Activated naive CD8-positive, alpha-beta T cell treated with anti-CD3 and anti-CD28 coated beads for 36 hours (primary cell): ENCODE measurements around the gene TAS1R3. TPM values are rescaled to one million over a fixed set of nuclear protein-coding genes. Genes with fewer than 3 reads are reported as not detected.

ENCODE experiments used
- DNase-seq: peaks from one replicate; pipeline ENCODE4 v3.0.0; 2021
- H3K27ac Mint-ChIP-seq: one replicate; pipeline ENCODE4 v1.8.0; 2022; ENCODE audit warnings: mild to moderate bottlenecking, moderate library complexity, mixed read lengths
- H3K27me3 Mint-ChIP-seq: one replicate; pipeline ENCODE4 v1.8.0; 2022; ENCODE audit warnings: mild to moderate bottlenecking, mixed read lengths
- H3K36me3 Mint-ChIP-seq: one replicate; pipeline ENCODE4 v1.8.0; 2021; ENCODE audit warnings: mild to moderate bottlenecking, mixed read lengths
- H3K4me1 Mint-ChIP-seq: one replicate; pipeline ENCODE4 v1.8.0; 2021; ENCODE audit warnings: mixed read lengths
- H3K4me3 Mint-ChIP-seq: one replicate; pipeline ENCODE4 v1.8.0; 2022; ENCODE audit warnings: mild to moderate bottlenecking, moderate library complexity, mixed read lengths
- H3K9me3 Mint-ChIP-seq: one replicate; pipeline ENCODE4 v1.8.0; 2022; ENCODE audit warnings: mixed read lengths
- total RNA-seq, 2 experiments: library from RNA; stranded (reverse); gene quantifications; one replicate each; pipeline ENCODE4 v1.2.3, GENCODE V29; 2021

Gene TAS1R3
- total RNA-seq = under 1 TPM; 0.06 to 0.20 TPM

GRCh38 chr1:1331068-1331965 lies at the start of gene TAS1R3:
Gene TAS1R3 (plus strand): TSS chr1:1331280. CDS start chr1:1331346, 66 bp downstream.
- peaks cover 3% of the 10 kb centered on the region for H3K4me1 Mint-ChIP-seq
- no peaks in the 10 kb centered on the region for H3K36me3 Mint-ChIP-seq
- no peaks in the 10 kb centered on the region for H3K9me3 Mint-ChIP-seq
- H3K27me3 Mint-ChIP-seq = no peaks in the 10 kb centered on the region
- H3K27ac Mint-ChIP-seq = no peak within 1 kb of the TSS
- no peak within 1 kb of the TSS for H3K4me3 Mint-ChIP-seq
- no peak for DNase-seq

GRCh38 chr1:1281533-1282321 lies 49.4 kb upstream of the TAS1R3 start:
- no peak overlapping the region for H3K27ac Mint-ChIP-seq
- no peak overlapping the region for H3K4me3 Mint-ChIP-seq
- H3K27me3 Mint-ChIP-seq = no peaks in the 10 kb centered on the region
- no peak for DNase-seq
- H3K4me1 Mint-ChIP-seq = no peaks in the 10 kb centered on the region
- H3K9me3 Mint-ChIP-seq = no peaks in the 10 kb centered on the region
- no peaks in the 10 kb centered on the region for H3K36me3 Mint-ChIP-seq

GRCh38 chr1:1282998-1283397 lies 48.1 kb upstream of the TAS1R3 start:
- no peaks in the 10 kb centered on the region for H3K36me3 Mint-ChIP-seq
- no peak overlapping the region for H3K4me3 Mint-ChIP-seq
- no peaks in the 10 kb centered on the region for H3K4me1 Mint-ChIP-seq
- no peak overlapping the region for H3K27ac Mint-ChIP-seq
- H3K27me3 Mint-ChIP-seq = no peaks in the 10 kb centered on the region
- DNase-seq = no peak
- H3K9me3 Mint-ChIP-seq = no peaks in the 10 kb centered on the region

GRCh38 chr1:1283821-1284220 lies 47.3 kb upstream of the TAS1R3 start:
- no peaks in the 10 kb centered on the region for H3K9me3 Mint-ChIP-seq
- no peaks in the 10 kb centered on the region for H3K36me3 Mint-ChIP-seq
- no peak overlapping the region for H3K27ac Mint-ChIP-seq
- no peaks in the 10 kb centered on the region for H3K4me1 Mint-ChIP-seq
- H3K27me3 Mint-ChIP-seq = no peaks in the 10 kb centered on the region
- no peak overlapping the region for H3K4me3 Mint-ChIP-seq
- DNase-seq = no peak

DNA sequence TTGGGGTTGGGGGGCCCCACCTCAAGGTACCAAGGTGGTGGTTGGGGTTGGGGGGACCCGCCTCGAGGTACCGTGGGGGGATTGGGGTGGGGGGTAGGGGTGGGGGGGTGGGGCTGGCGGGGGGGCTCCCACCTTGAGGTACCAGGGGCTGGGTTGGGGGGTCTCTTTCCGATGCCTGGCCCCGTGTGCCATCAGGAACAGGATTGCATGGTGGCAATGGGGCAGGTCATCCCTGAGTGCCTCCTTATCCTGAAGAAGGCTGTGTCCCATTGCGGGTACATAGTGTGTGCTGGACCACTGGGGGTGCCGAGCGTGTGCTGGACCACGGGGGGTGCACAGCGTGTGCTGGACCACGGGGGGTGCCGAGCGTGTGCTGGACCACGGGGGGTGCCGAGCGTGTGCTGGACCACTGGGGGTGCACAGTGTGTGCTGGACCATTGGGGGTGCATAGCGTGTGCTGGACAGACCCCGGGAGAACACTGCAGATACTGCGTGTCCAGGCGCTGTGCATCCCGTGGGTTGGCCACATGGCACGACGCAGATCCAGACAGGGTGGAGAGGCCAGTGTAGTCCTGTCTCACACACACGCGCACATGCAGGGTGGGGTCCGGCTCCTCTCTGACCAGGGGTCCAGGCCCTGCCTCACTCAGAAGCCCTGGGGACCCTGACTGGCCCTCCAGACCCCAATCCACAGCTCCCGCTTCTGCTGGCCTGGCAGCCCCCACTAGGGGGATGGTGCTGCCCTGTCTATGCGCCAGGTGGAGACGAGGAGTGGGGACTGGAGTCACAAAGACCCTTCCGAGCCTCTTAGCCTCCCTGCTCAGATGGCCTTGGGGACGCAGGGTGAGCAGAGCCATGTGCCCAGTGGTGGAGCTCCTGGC lies 46.6 kb upstream of the TAS1R3 start:
- DNase-seq = no peak
- Mint-ChIP-seq H3K4me3 (no peak overlapping the region), H3K27me3 (no peaks in the 10 kb centered on the region), H3K36me3 (no peaks in the 10 kb centered on the region), H3K9me3 (no peaks in the 10 kb centered on the region), H3K27ac (no peak overlapping the region), H3K4me1 (no peaks in the 10 kb centered on the region)

DNA sequence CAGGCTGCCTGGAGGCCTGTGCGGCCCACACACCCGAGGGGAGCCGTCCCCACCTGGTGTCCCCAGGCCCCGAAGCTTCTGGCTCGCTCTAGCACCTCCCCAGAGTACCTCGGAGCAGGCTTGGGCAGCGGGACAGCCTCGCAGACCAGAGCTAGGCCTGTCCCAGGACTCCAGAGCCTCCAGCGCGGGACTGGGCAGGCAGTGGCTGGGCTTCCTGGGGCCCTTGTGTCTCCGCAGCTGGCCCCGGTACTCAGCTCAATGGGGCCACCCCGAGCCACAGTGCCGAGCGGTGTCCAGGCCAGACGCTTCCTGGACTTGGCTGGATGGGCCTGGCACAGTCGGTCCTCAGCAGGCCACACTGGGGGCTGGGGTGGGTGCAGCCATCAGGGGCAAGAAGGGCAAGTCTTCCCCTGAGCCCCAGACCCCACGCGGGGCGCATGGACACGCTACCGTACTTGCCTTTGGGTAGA lies 45.9 kb upstream of the TAS1R3 start:
- DNase-seq = no peak
- Mint-ChIP-seq H3K36me3 (no peaks in the 10 kb centered on the region), H3K4me3 (no peak overlapping the region), H3K4me1 (no peaks in the 10 kb centered on the region), H3K27me3 (no peaks in the 10 kb centered on the region), H3K27ac (no peak overlapping the region), H3K9me3 (no peaks in the 10 kb centered on the region)

- DNase-seq = no peak
Observed at GRCh38 chr1:1285611-1286311, 45.3 kb upstream of the TAS1R3 start.

DNA sequence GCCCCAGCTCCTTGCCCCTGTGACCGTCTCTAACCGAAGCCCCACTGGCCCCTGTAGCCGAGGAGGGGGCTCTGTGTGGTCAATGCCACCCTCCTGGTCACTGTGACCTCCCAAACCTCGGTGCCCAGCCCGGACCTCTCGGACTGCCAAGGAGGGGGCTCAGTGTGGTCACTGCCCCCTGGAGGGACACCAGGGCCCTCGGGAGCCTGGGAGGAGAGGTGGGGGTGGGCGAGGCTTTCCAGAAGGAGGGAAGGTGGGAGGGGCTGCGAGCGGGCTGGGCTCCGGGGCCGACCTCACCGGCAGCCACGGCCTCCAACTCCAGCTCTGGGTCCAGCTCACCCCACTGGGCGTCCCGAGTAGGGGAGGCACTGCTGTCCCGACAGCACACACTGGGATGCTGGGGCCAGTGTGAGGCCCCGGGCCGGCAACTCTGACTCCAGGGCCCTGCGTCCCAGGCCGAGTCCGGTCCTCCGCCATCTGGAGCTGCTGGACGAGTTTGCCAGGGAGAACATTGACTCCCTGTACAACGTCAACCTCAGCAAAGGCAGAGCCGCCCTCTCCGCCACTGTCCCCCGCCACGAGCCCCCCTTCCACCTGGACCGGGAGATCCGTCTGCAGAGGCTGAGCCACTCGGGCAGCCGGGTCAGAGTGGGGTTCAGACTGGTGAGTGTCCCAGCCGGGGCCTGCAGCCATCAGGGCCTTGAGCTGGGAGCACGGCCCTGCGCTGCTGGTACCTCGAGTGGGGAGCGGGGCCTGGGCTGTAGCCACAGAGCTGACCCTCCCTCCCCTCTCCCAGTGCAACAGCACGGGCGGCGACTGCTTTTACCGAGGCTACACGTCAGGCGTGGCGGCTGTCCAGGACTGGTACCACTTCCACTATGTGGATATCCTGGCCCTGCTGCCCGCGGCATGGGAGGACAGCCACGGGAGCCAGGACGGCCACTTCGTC lies 44.5 kb upstream of the TAS1R3 start:
- no peaks in the 10 kb centered on the region for H3K9me3 Mint-ChIP-seq
- no peak for DNase-seq
- H3K36me3 Mint-ChIP-seq = no peaks in the 10 kb centered on the region
- H3K27ac Mint-ChIP-seq = no peak overlapping the region
- H3K4me1 Mint-ChIP-seq = no peaks in the 10 kb centered on the region
- no peaks in the 10 kb centered on the region for H3K27me3 Mint-ChIP-seq
- H3K4me3 Mint-ChIP-seq = no peak overlapping the region

More at GRCh38 chr1:1285611-1286311, 45.3 kb upstream of the TAS1R3 start:
- Mint-ChIP-seq H3K27ac (no peak overlapping the region), H3K27me3 (no peaks in the 10 kb centered on the region), H3K4me1 (no peaks in the 10 kb centered on the region), H3K4me3 (no peak overlapping the region), H3K36me3 (no peaks in the 10 kb centered on the region), H3K9me3 (no peaks in the 10 kb centered on the region)

GRCh38 chr1:1287288-1288110 lies 43.6 kb upstream of the TAS1R3 start:
- Mint-ChIP-seq H3K27me3 (no peaks in the 10 kb centered on the region), H3K9me3 (no peaks in the 10 kb centered on the region), H3K36me3 (no peaks in the 10 kb centered on the region), H3K4me1 (no peaks in the 10 kb centered on the region), H3K4me3 (no peak overlapping the region), H3K27ac (no peak overlapping the region)
- no peak for DNase-seq

GRCh38 chr1:1290238-1290731 lies 40.8 kb upstream of the TAS1R3 start:
- Mint-ChIP-seq H3K4me3 (no peak overlapping the region), H3K27me3 (no peaks in the 10 kb centered on the region), H3K9me3 (no peaks in the 10 kb centered on the region), H3K27ac (no peak overlapping the region), H3K36me3 (no peaks in the 10 kb centered on the region), H3K4me1 (no peaks in the 10 kb centered on the region)
- peak; percentile 65 for DNase-seq

- no peaks in the 10 kb centered on the region for H3K27me3 Mint-ChIP-seq
Observed at GRCh38 chr1:1291023-1291528, 40.0 kb upstream of the TAS1R3 start.

DNA sequence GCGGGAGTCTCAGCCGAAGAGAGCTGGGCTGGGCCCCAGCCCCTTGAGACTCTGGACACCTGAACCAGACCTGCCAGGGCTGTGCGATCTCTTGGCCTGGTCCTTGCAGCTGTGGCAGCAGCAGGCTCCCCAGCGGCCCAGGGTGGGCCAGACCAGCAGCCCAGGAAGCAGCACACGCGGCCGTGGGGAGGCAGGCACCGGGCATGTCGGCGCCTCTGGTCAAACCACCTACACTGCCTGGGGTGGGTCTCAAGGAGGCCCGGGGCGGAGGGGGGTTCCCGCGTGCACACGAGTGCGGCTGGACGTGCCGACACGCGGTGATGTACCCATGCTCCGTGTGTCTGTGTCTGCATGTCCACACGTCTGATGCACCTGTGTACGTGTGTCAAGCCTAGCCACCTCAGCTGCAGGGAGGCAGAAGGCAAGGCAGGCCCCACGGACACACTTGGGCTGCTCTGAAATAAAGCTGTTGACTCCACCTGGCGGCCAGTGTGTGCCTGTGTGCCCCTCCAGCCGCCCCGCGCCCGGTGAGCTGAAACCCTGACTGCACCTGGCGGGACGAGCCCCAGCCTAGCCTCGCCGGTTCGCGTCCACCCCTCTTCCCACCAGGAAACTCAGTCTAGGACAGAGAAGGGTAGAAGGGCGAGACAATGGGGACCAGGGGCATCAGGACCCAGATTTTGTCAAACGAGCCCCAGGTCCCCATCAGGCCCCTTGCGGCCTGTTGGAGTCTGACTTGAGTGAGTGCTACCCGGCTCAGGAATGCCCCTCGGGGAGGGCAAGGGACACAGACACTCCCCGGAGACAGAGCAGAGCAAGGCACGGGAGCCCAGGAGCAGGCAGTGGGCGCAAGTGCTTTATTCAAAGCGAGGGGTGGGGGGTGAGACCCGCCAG lies 39.3 kb upstream of the TAS1R3 start:
- H3K4me1 Mint-ChIP-seq = no peaks in the 10 kb centered on the region
- no peaks in the 10 kb centered on the region for H3K9me3 Mint-ChIP-seq
- no peaks in the 10 kb centered on the region for H3K27me3 Mint-ChIP-seq
- no peak overlapping the region for H3K27ac Mint-ChIP-seq
- no peaks in the 10 kb centered on the region for H3K36me3 Mint-ChIP-seq
- H3K4me3 Mint-ChIP-seq = no peak overlapping the region
- peak; percentile 64 for DNase-seq

More at GRCh38 chr1:1291023-1291528, 40.0 kb upstream of the TAS1R3 start:
- Mint-ChIP-seq H3K4me3 (no peak overlapping the region), H3K27ac (no peak overlapping the region), H3K9me3 (no peaks in the 10 kb centered on the region), H3K4me1 (no peaks in the 10 kb centered on the region), H3K36me3 (no peaks in the 10 kb centered on the region)
- DNase-seq = no peak
